ENCODE measurements around the gene P3R3URF.
A peak's percentile ranks its signal among the peaks of the same experiment; 100 is the strongest.

P3R3URF gene

DNA sequence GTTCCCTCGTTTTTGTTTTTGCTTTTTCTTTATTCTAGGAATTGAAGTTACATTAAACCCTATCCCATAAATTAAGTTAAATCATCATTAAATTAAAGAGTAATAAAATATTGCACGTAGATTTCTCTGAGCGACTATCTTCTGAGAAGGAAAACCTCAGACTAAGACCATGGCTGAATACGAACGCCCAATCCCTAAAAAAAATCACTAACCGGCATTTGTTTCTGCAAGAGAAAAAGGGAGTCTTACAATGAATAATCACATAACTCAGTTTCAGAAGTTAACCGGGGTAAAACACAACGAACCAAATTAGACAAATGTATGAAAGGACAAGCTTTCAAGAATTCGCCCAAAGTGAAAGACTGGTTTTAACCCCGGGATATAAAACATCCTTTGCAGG is 45.2 kb downstream of the P3R3URF start:
- DNase-seq: peak; percentile 27

DNA sequence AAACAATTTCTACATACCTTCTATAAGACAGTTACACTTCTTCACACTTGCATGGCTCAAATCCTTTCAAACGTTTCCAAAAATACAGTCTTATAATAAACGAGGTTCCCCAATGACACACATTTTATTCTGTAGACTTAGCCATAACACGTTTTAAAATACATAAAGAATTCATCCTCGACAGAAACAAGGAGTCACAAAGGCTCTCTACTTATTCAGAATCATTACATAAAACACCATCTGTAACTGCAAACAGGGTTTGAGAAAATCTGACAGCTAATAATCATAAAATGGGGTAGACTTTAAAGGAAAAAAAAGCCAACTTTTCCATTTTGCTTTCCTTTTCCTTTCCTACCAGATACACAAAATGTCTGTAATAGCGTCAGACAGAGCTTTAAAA is 45.7 kb downstream of the P3R3URF start:
- DNase-seq: no peak

DNA sequence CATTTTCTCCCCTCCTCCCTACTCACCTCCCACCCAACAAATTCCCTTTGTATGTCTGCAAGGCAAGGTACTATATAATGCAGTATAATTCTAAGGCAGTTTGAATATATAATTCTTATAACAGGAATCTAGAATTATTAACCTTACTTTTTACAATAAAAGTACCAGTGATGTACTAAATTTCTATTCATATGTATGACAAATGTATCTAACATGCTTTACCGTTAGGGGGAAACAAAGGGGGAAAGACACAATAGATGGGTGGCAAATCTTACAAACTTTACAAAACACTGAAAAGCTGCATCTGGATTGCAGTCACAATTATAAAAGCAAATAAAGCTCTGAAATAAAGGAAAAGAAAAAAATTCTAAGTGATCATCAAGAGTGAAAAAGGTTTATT is 46.2 kb downstream of the P3R3URF start:
- DNase-seq: no peak

DNA sequence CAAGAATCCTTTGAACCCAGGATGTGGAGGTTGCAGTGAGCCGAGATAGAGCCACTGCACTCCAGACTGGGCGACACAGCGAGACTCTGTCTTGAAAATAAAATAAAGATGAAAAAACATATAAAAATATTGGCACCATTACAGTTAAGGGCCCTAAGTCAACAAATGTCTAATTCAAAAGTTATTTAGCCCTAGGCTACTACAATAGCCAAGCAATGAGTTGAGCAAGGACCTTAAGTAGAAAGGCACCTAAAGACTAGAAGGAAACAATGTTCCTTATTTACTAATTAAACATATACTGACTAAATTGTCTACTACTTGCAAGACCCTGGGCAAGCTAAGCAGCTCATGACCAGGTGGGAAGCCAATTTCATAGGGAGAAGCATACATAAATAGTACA is 47.9 kb downstream of the P3R3URF start:
- DNase-seq: no peak
